PC-3 (cell line): ENCODE measurements around the gene EFNB1. TPM values are rescaled to one million over a fixed set of nuclear protein-coding genes. Genes with fewer than 3 reads are reported as not detected.

Source experiments
- ATAC-seq: fragments of 200-7000 bp; cut with Tn5 transposase; 2 replicates; pipeline ENCODE4 v1.9.1; 2020; ENCODE audit warnings: mild to moderate bottlenecking, moderate library complexity
- BruUV-seq: library from RNA; stranded (reverse); fragments of 400-500 nt; replicated peaks from 2 replicates; lab custom pipeline; 2021; lab: Mats Ljungman, UMichigan
- CTCF ChIA-PET: fragments of 300-600 bp; sonication (Branson Sonifier 250); formaldehyde crosslinking; loops from one replicate; lab custom pipeline; 2022; ENCODE audit warnings: antibody characterized with exemption; lab: Charles Lee
- POLR2A ChIA-PET: fragments of 300-600 bp; sonication (Branson Sonifier 250); formaldehyde crosslinking; loops from one replicate; lab custom pipeline; 2022; ENCODE audit warnings: antibody characterized with exemption; ENCODE audit not compliant: unreplicated experiment; lab: Charles Lee
- DNase-seq: peaks from one replicate; pipeline ENCODE4 v3.0.0-alpha.2; 2015
- H2AFZ ChIP-seq: fragments of 300-600 bp; sonication (generic); 2 replicates; pipeline ENCODE4 v1.6.0; 2016; ENCODE audit warnings: antibody characterized with exemption, low read length
- H3F3A ChIP-seq: fragments of 300-600 bp; sonication (generic); one replicate; pipeline ENCODE4 v1.6.0; 2017; ENCODE audit warnings: antibody characterized with exemption, low read length, control low read depth, mild to moderate bottlenecking; ENCODE audit not compliant: unreplicated experiment
- H3K27ac ChIP-seq: fragments of 300-600 bp; sonication (generic); 2 replicates; pipeline ENCODE4 v1.5.1; 2016; ENCODE audit warnings: mild to moderate bottlenecking, low read length
- H3K27me3 ChIP-seq: fragments of 300-600 bp; sonication (generic); 2 replicates; pipeline ENCODE4 v1.6.1; 2016; ENCODE audit warnings: low read length, mixed read lengths
- H3K36me3 ChIP-seq: fragments of 300-600 bp; sonication (generic); 2 replicates; pipeline ENCODE4 v1.6.1; 2016; ENCODE audit warnings: low read depth, mixed run types, low read length, mixed read lengths
- H3K4me1 ChIP-seq: fragments of 300-600 bp; sonication (generic); 2 replicates; pipeline ENCODE4 v1.5.1; 2016; ENCODE audit warnings: low read length; ENCODE audit not compliant: insufficient read depth
- H3K4me2 ChIP-seq: fragments of 300-600 bp; sonication (generic); 2 replicates; pipeline ENCODE4 v1.6.0; 2016; ENCODE audit warnings: low read length
- H3K4me3 ChIP-seq: fragments of 300-600 bp; sonication (generic); 2 replicates; pipeline ENCODE4 v1.5.1; 2016; ENCODE audit warnings: mild to moderate bottlenecking, low read length, mixed read lengths
- H3K79me2 ChIP-seq: fragments of 300-600 bp; sonication (generic); 2 replicates; pipeline ENCODE4 v1.6.1; 2017; ENCODE audit warnings: low read length, mixed read lengths
- H3K9ac ChIP-seq: fragments of 300-600 bp; sonication (generic); 2 replicates; pipeline ENCODE4 v1.6.0; 2016; ENCODE audit warnings: mild to moderate bottlenecking, low read length
- H3K9me2 ChIP-seq: fragments of 300-600 bp; sonication (generic); replicated peaks from 2 replicates; pipeline ENCODE4 v1.6.1; 2016; ENCODE audit warnings: mixed run types, low read length, mixed read lengths
- H3K9me3 ChIP-seq: fragments of 300-600 bp; sonication (generic); 2 replicates; pipeline ENCODE4 v1.6.1; 2016; ENCODE audit warnings: low read length, mixed read lengths
- H4K20me1 ChIP-seq: fragments of 300-600 bp; sonication (generic); 2 replicates; pipeline ENCODE4 v1.6.1; 2016; ENCODE audit warnings: low read length, mixed read lengths
- CTCF ChIP-seq: fragments of 300-600 bp; sonication (generic); conservative IDR thresholded peaks from 2 replicates; pipeline ENCODE4 v1.5.1; 2017; ENCODE audit warnings: antibody characterized with exemption, low read depth, mild to moderate bottlenecking, low read length
- EZH2 ChIP-seq: fragments of 300-600 bp; sonication (generic); IDR thresholded peaks from one replicate; pipeline ENCODE4 v1.6.1; 2017; ENCODE audit warnings: antibody characterized with exemption, mild to moderate bottlenecking, low read length; ENCODE audit not compliant: unreplicated experiment
- EZH2phosphoT487 ChIP-seq: fragments of 300-600 bp; sonication (generic); IDR thresholded peaks from 2 replicates; pipeline ENCODE4 v1.6.1; 2018; ENCODE audit warnings: mild to moderate bottlenecking, antibody characterized with exemption, low read length, borderline replicate concordance
- intact Hi-C: fragments of 100-400 bp; cut with micrococcal nuclease; formaldehyde crosslinking; loops from 2 replicates; pipeline ENCODE4 v1.9.0; 2023
- total RNA-seq: library from RNA; depleted of rRNA; stranded (reverse); fragments of >200 nt; gene quantifications from 2 replicates; pipeline ENCODE4 v1.2.3, GENCODE V29; 2014

Gene EFNB1
- total RNA-seq, 1 experiment from 2014 or later: 102 TPM

- Histone ChIP-seq H4K20me1 (peaks cover 76% of the 10 kb centered on the region), H3K4me1 (peaks cover 23% of the 10 kb centered on the region), H3K79me2 (peaks cover 100% of the 10 kb centered on the region), H3K27me3 (no peaks in the 10 kb centered on the region), H3K9me2 (no peaks in the 10 kb centered on the region), H3K36me3 (peaks cover 15% of the 10 kb centered on the region), H2AFZ (no peak overlapping the region), H3K27ac (no peak overlapping the region), H3K4me2 (peak overlapping the region; percentile 97), H3K4me3 (no peak overlapping the region; the same call in 1 of the 2 replicates), H3K9me3 (no peaks in the 10 kb centered on the region), H3F3A (no peaks in the 10 kb centered on the region), H3K9ac (no peak overlapping the region)
- TF ChIP-seq EZH2phosphoT487: no peak
- no peak for TF ChIP-seq CTCF
- TF ChIP-seq EZH2: no peak
- peak; percentile 52 for DNase-seq
- intact Hi-C loops: no loop called here
- CTCF ChIA-PET: no interaction called here
- POLR2A ChIA-PET: no interaction called here
- no TSS peak for BruUV-seq
- ATAC-seq: no peak
Measured at GRCh38 chrX:68833855-68834331, 5.1 kb downstream of the EFNB1 start.

GRCh38 chrX:68834371-68835103, 5.7 kb downstream of the EFNB1 start:
- H3K4me2 ChIP-seq: peak overlapping the region; percentile 97

More at GRCh38 chrX:68834371-68835103, 5.7 kb downstream of the EFNB1 start:
- Histone ChIP-seq H3K4me3 (no peak overlapping the region; the same call in 1 of the 2 replicates), H3K79me2 (peaks cover 98% of the 10 kb centered on the region), H3K9me3 (no peaks in the 10 kb centered on the region), H3K9ac (no peak overlapping the region), H3K27ac (no peak overlapping the region), H3K9me2 (no peaks in the 10 kb centered on the region), H3K4me1 (peaks cover 23% of the 10 kb centered on the region), H3K36me3 (peaks cover 19% of the 10 kb centered on the region), H3F3A (no peaks in the 10 kb centered on the region), H4K20me1 (peaks cover 76% of the 10 kb centered on the region), H3K27me3 (no peaks in the 10 kb centered on the region), H2AFZ (no peak overlapping the region)
- ChIA-PET POLR2A (no interaction called here), CTCF (no interaction called here)
- intact Hi-C loops: no loop called here
- DNase-seq: no peak
- BruUV-seq: no TSS peak
- TF ChIP-seq EZH2 (no peak), CTCF (no peak), EZH2phosphoT487 (no peak)
- ATAC-seq: no peak
